CD4-positive, alpha-beta T cell treated with Interleukin-17A for 1 hour (primary cell): ENCODE data around the gene ZFR.
"Not testable (repeated sequence)": the region's sequence is repeated elsewhere in the genome, so short reads cannot be mapped to it uniquely, and the experiment has no call there.

Source experiments
- DNase-seq: peaks from one replicate; pipeline ENCODE4 v3.0.0-alpha.2; 2020

ZFR gene

DNA sequence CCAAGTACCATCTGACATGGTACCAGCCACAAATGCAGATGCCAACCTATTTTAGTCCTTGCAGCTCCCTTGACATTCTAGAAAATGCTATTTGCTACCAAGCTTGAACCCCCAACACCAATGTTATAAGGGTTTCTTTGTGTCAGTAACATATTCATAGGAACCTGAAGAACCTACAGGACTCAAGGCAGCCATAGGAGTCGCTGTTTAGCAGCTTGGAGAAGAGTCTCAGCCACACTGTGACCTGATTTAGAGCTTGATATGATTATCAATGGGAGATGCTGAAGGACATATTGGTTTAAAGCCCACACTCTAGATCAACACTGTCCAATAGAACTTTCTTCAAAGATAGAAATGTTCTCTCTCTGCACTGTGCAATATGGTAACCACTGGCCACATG is 6.4 kb upstream of the ZFR start:
- peak; percentile 11 for DNase-seq

DNA sequence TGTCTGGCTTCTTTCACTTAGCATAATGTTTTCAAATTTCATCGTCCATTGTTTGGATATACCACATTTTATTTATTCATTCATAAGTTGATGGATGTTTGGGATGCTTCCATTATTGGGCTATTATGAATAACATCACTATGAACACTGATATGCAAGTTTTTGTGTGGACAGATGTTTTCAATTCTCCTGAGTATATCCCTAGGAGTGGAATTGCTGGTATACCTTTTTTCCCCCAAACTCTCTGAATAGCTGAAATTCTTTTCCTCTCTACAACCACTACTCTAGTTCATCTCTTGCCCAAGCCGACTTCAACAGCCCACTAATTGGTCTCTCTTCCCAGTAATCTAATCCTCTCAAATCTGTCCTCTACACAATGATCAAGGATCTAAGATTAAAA is 4.7 kb upstream of the ZFR start:
- no peak for DNase-seq

DNA sequence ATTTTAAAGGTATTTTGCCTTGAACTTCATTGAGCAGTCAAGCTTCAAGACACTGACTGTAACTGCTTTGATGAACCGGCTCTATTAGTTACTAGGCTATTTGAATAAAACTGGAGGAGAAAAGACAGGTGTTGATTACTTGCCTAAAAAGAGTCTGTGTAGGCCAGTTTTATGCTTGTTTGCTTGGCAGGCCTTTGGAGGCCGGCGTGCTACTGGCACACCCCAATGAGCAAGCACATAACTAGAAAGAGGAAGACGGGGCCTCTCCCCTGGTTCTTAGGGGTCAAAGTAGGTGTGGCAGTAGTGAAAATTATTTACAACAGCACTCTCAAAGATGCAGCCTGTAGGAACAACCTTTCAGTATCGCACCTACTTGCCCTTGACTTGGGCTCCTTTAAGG is 2.1 kb upstream of the ZFR start:
- peak; percentile 10 for DNase-seq

DNA sequence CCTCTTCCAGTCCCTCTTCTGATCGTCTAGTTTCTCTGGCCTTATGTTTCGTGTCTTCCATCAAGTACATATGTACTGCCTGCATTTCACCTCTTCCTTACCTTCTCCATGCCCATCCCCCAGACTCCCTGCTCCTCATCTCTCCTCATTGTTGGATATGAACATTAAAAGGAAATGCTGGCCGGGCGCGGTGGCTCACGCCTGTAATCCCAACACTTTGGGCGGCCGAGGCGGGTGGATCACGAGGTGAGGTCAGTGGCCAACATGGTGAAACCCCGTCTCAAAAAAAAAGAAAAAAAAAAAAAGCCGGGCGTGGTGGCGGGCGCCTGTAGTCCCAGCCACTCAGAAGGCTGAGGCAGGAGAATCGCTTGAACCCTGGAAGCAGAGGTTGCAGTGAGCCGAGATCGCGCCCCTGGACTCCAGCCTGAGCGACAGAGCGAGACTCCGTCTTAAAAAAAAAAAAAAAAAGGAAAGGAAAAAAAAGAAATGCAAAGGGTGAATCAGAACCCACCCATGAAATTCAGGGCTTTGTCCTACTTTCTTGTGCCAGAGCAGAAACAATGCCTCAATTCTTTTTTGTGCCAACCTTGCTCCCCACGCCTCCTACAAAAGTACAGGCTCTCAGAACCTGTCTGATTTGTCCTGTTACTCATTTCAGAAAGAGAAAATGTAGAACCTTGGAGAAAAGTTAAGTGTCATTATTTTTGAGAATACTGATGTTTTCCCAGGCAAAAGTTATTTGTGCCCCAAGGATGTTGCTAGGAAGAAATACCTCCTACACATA is 1.5 kb upstream of the ZFR start:
- DNase-seq = no peak

DNA sequence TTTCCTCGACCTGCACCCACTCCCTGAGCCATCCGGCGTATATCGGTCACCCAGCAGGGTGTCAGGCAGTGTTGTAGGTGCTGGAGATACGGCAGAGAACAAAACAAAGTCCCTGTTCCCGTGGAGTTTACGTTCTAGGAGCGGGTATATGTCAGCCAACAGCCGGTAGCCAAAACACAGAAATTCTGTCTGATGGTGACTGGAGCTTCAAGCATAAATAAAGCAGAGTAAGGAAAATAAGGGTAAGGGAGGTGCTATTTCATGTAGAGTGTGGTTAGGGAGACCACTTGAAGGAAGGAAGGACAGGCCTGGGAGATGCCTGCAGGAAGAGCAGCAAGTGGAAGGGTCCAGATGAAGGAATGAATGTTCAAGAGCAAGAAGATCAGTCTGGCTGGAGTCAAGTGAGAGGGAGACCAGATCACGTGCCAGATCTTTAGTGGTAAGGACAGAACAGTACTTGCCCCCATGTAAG is 783 bp upstream of the ZFR start:
- DNase-seq = no peak

DNA sequence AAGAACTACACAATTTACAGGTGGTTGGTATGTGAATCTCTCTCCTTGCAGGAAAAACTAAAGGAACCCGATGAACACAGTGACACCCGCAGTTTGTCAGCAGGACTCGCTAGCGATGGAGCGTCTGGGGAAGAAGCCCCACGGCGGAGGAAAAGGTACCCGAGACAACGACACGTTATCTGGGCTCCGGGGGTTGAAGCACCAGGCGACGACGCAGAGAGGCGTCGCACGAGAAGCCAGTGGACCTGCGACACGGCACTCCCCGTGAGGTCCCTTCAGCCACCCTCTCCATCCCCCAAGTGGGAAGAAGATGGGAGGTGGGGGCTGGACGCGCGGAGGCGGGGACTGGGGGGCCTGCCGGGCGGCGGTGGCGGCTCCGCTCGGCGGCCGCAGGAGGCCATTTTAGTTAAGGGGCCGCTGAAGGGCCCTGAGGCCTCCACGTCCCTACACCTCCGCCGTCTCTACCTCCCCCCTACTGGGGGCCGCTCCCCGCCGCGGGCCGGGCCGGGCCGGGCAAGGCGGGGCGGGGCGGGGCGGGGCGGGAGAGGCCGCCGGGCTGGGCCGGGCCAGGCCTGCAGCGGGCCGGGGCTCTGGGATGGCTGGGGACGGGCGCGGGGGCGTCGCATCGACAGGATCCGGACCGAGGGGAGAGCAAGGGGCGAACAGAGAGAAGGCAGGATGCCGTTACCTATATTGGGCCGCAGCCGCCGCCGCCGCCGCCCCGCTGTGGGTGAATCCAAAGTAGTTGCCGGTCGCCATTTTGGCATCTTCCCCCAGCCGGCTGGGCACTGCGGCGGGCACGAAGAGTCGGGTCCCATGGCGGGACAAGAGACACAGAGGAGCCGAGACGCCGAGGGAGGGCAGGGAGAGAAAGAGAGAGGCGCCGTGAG is 754 bp downstream of the ZFR start:
- peak; percentile 66 for DNase-seq

DNA sequence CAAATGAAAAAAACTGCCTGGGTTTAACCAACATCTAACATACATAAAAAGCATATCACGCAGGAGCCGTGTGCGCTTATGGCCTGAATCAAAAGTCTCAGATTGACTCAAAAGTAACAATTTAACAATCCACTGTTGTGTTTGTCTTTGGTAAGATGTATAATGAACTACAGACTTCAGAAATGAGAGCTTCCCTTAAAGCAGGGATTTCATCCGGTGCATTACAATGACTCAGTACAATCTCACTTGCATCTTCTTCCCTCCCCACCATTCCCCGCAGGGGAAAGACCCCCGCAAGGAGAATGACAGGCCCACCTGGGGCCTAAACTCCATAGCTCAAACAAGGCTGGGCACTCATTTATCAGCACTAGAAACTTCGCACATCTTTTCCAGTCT is 1.4 kb downstream of the ZFR start:
- peak; percentile 22 for DNase-seq

DNA sequence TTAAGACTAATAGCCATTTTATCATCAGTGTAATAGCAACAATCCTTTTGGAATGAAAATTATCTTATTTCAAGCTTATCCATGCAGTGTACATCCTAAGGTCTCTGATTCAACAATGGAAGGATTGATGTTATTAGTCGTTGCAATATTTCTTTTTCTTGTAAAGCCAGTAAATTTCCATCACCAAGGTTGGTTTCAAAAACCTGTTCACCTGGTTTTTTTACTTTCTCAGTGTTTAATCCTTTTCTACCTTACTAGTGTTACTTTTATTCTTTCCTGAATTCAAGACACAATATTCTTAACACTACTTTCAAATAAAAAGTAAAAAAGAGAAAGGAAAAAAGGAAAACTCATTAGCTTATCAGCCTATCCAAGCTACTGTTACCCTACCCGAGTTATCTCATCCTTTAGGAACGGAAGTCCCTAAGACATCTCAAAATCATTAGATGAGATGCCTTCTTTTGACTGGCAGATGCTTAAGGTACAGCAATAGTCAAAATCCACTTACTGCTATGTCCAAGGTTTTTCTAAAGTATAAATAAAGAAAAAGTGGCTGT is 5.4 kb downstream of the ZFR start:
- DNase-seq = no peak

DNA sequence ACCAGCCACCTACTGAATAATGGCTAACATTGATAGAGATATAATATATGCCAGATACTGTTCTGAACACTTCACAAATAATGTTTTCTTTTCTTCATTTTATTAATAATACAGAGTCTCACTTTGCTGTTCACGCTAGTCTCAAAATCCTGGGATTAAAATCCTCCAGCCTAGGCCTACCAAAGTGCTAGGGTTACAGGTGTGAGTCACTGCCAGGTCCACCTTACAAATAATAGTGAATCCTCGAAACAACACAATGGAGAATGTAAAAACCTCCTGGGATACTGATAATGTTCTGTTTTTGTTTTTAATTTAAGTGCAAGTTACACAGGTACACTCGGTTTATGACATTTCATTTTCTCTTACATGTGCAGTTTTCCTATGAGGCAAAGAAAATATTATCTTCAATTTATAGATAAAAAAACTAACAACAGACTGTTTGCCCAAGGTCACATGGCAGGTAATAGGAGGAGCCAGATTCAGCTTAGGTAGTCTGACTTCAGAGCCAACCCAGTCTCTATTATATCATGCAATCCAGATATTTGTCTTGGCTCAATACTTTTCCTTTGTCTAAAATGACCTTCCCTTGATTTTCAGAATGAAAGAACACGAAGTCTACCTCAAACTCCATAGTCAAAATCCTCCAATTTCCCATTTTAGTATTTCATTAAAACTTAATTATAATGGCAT is 7.8 kb downstream of the ZFR start:
- no peak for DNase-seq

DNA sequence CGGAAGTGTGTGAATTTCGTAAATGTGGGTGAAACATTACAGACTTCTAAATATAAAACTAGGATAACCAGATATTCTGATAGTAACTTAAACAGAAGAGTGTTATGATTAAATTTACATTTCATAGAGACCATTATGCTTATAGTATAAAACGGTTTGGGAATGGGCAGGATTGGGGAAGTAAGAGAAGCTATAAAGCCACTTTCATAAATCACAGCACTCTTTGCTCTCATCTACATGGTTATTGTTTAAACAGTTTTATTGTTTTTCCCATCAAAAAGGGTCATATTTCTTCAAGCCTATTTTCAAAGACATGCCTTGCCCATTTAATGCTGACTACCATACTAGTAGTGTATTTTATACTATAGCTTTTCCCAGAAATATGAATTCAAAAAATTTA is 9.2 kb downstream of the ZFR start:
- no peak for DNase-seq

DNA sequence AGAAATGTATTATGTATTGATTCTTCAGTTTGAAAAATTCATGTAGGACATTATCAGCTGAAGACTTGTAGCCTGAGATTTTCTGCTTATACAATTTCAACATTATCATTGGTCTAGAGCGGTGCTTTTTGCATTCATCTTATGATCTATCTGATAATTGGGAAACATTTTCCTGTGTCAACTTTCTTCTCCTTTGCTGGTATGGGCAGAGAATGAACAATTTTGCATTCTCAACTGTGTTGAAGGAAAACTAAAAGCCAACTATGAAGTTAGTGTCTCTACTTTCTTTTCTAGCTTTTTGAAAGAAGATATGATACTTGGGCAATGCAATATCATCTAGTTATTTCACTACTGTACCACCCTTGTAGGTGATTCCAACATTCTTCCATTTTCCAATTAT is 10.3 kb downstream of the ZFR start:
- DNase-seq = no peak

DNA sequence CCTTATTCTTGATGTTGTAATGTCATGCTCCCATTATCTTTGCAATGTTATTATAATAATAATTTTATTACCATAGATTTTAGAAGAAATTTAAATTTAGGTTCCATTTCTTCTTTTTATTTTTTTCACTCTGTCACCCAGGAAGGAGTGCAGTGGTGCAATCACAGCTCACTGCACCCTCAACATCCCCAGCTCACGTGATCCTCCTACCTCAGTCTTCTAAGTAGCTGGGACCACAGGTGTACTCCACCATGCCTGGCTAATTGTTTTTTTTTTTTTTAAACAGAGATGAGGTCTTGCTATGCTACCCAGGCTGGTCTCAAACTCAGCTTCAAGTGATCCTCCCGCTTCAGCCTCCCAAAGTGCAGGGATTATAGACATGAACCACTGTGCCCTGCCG is 11.9 kb downstream of the ZFR start:
- DNase-seq = no peak

DNA sequence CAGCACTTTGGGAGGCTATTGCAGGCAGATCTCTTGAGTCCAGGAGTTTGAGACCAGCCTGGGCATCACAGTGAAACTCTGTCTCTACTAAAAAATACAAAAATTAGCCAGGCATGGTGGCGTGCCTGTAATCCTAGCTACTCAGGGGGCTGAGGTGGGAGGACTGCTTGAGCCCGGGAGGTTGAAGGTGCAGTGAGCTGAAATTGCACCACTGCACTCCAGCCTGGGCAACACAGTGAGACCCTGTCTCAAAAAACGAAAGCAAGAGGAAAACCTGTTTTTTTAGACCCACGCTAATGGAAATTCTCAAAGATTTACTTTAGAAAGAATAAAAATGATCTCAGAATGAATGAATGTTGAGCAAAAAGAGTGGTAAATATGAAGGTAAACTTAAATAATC is 13.7 kb downstream of the ZFR start:
- DNase-seq = not testable (repeated sequence)

DNA sequence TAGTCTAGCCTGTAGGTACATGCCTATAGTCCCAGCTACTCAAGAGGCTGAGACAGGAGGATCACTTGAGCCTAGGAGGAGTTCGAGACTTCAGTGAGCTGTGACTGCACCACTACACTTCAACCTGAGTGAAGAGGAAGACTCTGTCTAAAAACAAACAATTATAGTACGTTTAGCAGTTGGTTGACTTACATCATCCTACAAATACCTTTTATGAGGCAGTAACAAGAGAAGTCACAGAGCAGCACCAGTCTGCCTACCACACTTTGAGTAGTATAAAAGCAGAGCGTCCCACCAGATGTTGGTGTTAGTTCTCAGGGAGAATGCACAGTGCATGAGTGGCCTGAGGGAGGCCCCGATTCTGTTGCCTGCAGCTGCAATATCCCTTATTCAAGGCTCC is 16.1 kb downstream of the ZFR start:
- DNase-seq = no peak

DNA sequence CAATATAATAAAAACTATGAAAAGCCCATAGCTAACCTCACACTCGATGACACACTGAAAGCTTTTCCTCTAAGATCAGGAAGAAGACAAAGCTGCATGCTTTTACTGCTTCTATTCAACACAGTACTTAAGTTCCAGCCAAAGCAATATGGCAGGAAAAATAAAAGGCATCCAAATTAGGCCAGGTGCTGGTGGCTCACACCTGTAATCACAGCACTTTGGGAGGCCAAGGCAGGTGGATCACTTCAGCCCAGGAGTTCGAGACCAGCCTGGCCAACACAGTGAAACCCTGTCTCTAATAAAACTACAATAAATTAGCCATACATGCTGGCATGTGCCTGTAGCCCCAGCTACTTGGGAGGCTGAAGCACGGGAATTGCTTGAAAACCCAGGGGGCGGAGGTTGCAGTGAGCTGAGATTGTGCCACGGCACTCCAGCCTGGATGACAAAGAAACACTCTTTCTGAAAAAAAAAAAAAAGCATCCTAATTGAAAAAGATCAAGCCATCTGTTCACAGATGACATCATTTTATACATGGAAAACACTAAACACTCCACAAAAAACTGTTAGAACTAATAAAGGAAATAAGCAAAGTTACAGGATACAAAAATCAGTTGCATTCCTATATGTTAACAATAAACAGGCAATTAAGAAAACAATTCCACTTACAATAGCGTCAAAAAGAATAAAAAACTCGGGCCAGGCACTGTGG is 17.9 kb downstream of the ZFR start:
- no peak for DNase-seq

DNA sequence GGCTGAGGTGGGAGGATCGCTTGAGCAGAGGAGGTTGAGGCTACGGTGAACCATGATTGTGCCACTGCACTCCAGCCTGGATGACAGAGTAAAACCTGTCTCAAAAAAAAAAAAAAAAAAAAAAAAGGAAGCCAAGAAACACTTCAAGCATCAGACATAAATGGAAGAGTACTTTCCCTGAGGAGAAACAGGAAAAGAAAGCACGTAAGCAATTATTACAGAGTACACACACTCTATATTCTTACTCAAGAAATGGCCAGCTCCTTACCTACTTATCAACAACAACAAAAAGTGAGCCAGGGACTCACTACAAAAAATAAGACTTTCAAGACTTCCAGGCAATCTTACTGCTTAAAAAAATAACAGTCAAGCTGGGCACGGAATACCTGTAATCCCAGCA is 21.8 kb downstream of the ZFR start:
- no peak for DNase-seq

DNA sequence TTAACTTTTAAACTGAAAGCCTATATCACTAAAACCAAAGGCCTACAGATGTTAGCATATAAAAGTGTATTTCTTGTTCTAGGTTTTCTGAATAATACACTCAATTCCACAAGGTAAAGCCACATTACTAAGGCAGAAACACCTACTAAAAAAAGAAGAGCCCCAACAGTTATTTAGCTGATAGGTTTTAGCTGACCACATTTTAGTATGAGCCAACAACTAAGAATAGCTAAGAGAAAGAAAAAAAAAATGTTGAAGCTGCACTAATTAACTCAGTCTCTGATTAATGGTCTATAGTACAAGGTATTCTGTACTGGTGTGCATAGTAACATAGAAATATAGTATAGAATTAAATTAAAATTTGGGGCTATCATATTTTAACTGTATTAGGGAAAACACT is 23.5 kb downstream of the ZFR start:
- no peak for DNase-seq

DNA sequence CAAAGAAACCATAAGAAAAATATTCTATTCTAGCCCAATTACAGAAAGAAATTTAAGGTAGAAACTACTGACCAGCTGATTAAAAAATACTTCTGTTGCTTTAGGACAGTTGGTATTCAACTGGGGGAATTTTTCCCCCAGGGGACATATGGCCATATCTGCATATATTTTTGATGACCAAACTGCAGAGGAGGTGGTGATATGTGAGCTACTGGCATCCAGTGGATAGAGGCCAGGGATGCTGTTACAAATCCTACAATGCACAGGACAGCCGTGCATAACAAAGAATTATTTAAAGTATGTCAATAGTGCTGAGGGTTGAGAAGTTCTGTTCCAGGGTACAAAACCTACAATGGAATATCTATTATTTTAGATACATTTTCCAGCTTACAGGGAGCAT is 24.0 kb downstream of the ZFR start:
- DNase-seq = no peak

DNA sequence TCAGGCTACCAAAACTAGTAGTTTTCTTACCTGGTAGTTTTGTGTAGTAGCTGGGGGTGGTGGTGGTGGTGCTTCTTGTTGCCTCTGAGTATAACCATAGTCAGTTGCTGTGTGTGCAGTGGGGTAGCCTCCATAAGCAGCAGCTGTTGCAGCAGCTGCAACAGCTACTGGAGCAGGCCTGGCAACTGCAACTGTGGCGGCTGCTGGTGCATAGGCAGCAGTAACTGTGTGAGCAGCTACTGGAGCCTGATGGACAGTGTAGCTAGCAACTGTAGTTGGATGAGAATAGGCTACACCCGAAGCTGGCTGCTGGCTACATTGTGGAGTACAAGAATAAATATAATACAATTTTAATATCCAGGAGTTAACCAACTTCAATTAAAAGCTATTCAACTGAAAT is 24.7 kb downstream of the ZFR start:
- DNase-seq = no peak

DNA sequence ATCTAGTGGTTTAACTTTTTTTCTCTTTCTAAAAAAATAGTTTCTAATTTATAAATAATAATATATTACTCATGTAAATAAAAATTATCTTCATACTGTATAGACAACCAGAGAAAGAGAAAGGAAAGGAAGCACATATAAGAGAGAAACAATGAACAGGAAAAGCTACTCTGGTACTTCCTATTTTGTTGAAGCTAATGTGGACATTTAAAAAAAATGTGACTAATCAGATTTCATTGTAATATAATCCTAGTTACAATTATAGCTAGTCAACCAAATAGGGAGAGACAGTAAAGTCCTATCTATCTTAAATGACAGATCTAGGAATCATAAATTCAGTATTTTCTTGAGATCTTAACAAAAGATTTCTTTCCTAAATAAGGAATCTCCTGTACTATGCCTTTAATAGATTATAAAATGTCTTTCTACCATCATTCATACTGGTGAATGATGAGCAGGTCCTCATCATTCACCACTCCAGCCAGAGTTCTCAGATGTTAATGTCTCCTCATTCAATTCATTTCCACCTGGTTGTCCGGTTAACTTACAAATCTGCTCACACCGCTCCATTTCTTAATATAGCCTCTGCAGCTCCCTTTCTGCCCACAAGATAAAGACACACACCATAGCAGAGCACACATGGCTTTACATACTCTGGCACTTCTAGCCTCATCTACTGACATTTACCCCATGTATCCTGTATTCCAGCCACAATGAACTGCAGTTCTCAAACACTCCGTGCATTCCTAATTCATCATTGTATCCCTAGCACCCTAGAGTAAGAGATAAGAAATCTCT is 30.9 kb downstream of the ZFR start:
- no peak for DNase-seq

DNA sequence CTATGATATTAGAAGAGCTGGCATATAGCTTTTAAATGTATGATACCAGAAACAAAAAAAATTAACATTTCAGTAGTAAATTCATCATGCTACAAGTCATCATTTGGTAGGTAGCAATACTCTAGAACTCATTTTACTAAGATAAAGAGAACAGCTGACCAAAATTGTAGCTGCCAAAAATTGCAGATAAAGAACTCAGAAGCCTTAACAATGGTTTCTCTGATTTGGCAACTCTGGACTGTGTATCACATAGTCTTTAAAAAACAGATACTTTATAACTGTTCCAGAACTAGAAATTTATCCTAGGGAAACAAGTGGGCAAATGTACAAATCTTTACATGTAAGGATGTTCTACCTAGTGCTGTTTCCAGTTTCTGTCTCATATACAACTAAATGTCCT is 33.9 kb downstream of the ZFR start:
- no peak for DNase-seq

DNA sequence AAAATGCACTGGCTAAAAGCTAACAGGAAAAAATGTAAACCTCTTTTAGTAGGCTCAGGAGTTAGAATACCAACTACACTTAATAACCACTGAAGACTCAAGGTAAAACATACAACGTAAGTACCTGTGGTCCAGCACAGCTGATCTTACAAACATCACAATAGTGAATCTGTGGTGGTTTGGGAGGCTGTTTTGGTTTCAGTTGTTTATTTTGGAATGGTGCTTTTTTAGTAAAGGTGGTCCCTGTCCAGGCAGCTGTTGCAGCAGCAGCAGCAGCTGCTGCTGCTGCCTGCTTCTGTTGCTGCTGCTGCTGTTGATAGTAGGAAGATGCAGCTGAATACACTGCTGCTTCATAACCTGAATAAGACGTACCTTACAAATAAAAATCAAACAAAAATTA is 37.9 kb downstream of the ZFR start:
- no peak for DNase-seq
